H54 (cell line): ENCODE measurements around the gene ASCC3.
"Not testable (repeated sequence)": the region's sequence is repeated elsewhere in the genome, so short reads cannot be mapped to it uniquely, and the experiment has no call there.

Source experiments
- DNase-seq: peaks from one replicate; pipeline ENCODE4 v3.0.0; 2011; ENCODE audit warnings: low spot score, mixed read lengths; ENCODE audit not compliant: insufficient read length
- FAIRE-seq: peaks from 3 replicates; lab custom pipeline; 2011; peaks lifted over from hg19 to GRCh38; lab: Jason Lieb, UNC
- POLR2A ChIP-seq: IDR thresholded peaks from 2 replicates; pipeline ENCODE4 v1.6.1; 2011; ENCODE audit warnings: low read depth, mild to moderate bottlenecking, low read length

The ASCC3 gene

GRCh38 chr6:100663219-100663863, 217.8 kb downstream of the ASCC3 start:
- no peak for DNase-seq
- peak; percentile 81 for FAIRE-seq
- no peak for TF ChIP-seq POLR2A

- DNase-seq, result no peak
- no peak for FAIRE-seq
- no peak for TF ChIP-seq POLR2A
Measured at GRCh38 chr6:100662264-100662663, 218.9 kb downstream of the ASCC3 start.

GRCh38 chr6:100658486-100658885, 222.6 kb downstream of the ASCC3 start:
- no peak for DNase-seq
- TF ChIP-seq POLR2A, result no peak
- FAIRE-seq, result no peak

- no peak for TF ChIP-seq POLR2A
- no peak for FAIRE-seq
- DNase-seq, result no peak
Measured at GRCh38 chr6:100657678-100658330, 223.3 kb downstream of the ASCC3 start.

GRCh38 chr6:100641147-100641546, 240.0 kb downstream of the ASCC3 start:
- DNase-seq, FAIRE-seq: not testable (repeated sequence)

- FAIRE-seq (peak; percentile 95), DNase-seq (peak; percentile 2)
- TF ChIP-seq POLR2A, result no peak
Measured at GRCh38 chr6:100633096-100633777, 247.9 kb downstream of the ASCC3 start.

- FAIRE-seq, result no peak
- no peak for TF ChIP-seq POLR2A
- DNase-seq, result no peak
Measured at GRCh38 chr6:100630536-100630935, 250.6 kb downstream of the ASCC3 start.

- FAIRE-seq (no peak), DNase-seq (no peak)
- TF ChIP-seq POLR2A, result no peak
Measured at GRCh38 chr6:100627911-100628758, 253.0 kb downstream of the ASCC3 start.

- no peak for TF ChIP-seq POLR2A
- DNase-seq (no peak), FAIRE-seq (no peak)
Measured at GRCh38 chr6:100626721-100627120, 254.4 kb downstream of the ASCC3 start.

GRCh38 chr6:100622907-100623692, 258.0 kb downstream of the ASCC3 start:
- TF ChIP-seq POLR2A, result no peak
- no peak for FAIRE-seq
- DNase-seq, result no peak

GRCh38 chr6:100620085-100620840, 260.9 kb downstream of the ASCC3 start:
- TF ChIP-seq POLR2A, result no peak
- DNase-seq (no peak), FAIRE-seq (no peak)

GRCh38 chr6:100618351-100618671, 262.8 kb downstream of the ASCC3 start:
- no peak for TF ChIP-seq POLR2A
- no peak for FAIRE-seq
- no peak for DNase-seq

GRCh38 chr6:100617633-100618350, 263.3 kb downstream of the ASCC3 start:
- TF ChIP-seq POLR2A, result no peak
- FAIRE-seq (no peak), DNase-seq (no peak)
